ENCODE measurements around the gene CLGN.
"Not testable (repeated sequence)": the region's sequence is repeated elsewhere in the genome, so short reads cannot be mapped to it uniquely, and the experiment has no call there.

The CLGN gene

GRCh38 chr4:140427106-140427918, at the start of gene CLGN:
CLGN (minus strand) TSS chr4:140427648; CDS start chr4:140413078, 14,570 bp downstream.
- peak; percentile 53 for DNase-seq (ENCODE audit: low spot score)

- DNase-seq (ENCODE audit: low spot score): no peak
Observed at GRCh38 chr4:140472156-140472555, 44.7 kb upstream of the CLGN start.

- DNase-seq (ENCODE audit: low spot score): no peak
Observed at GRCh38 chr4:140469791-140470733, 42.6 kb upstream of the CLGN start.

DNA sequence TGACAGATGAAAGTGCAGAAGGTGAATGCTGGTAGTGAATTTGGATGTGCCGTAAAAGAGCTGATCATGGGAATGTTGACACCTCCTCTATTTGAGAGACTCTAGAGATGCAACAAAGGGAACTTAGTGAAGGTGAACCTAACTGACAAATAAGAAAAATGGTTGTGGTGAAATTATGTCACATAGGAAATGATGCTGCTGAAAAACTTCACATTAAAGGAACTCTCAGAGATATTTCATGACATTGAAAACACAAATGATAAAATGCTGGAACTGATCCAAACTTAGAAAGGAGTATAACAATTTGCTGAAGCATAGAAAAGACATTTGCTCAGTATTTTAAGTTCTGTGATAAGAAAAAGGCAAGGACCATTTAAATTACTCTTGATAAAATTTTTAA, 38.7 kb upstream of the CLGN start:
- DNase-seq (ENCODE audit: low spot score): no peak

DNA sequence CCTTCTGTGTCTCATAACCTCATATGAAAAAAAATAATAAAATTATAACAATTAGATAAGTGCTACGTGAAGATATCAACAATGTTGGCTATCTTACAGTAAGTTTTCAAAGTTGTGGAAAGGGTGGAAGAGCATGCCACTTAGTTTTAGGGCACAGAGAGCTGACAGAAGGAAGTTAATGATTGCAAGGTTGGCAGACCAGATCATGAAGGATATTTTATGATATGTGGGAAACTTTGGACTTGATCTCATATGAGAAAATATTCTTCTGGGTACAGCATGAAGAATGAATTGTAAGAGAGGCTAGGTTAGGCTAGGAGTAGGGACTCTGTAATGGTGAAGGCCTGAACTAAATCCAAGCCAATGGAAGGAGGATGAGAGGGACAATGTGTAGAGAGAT, 36.2 kb upstream of the CLGN start:
- DNase-seq (ENCODE audit: low spot score): no peak

DNA sequence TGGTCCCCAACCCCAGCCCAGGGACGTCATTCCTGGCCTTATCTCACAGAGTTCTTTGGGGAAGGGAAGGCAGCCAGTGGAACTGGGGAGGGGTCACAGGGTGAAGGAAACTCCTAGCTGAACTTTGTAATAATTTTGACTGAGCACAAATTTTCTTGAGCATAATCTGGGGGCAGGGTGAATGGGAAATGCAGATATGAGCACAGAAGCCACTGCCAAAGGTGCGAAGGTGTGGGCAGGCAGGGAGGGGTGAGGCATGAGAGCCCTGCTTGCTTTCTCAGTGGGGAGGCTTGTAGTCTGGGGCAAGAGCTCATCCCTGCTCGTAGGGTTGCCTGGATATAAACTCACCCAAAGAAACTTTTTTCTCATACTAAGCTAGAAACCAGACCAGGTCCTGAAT, 35.7 kb upstream of the CLGN start:
- DNase-seq (ENCODE audit: low spot score): no peak

- no peak for DNase-seq (ENCODE audit: low spot score)
Observed at GRCh38 chr4:140450352-140450751, 22.9 kb upstream of the CLGN start.

- DNase-seq (ENCODE audit: low spot score): no peak
Observed at GRCh38 chr4:140448830-140449229, 21.4 kb upstream of the CLGN start.

GRCh38 chr4:140448162-140448561, 20.7 kb upstream of the CLGN start:
- no peak for DNase-seq (ENCODE audit: low spot score)

DNA sequence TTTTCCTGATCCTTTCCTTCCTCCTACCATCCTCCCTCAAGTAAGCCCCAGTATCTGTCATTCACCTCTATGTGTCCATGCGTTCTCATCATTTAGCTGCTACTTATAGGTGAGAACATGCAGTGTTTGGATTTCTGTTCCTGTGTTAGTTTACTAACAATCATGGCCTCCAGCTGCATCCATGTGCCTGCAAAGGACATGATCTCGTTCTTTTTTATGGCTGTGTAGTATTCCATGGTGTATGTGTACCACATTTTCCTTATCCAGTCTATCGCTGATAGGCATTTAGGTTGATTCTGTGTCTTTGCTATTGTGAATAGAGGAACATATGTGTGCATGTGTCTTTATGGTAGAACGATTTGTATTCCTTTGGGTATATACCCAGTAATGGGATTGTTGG, 16.9 kb upstream of the CLGN start:
- not testable (repeated sequence) for DNase-seq (ENCODE audit: low spot score)

- DNase-seq (ENCODE audit: low spot score): no peak
Observed at GRCh38 chr4:140439644-140440142, 12.2 kb upstream of the CLGN start.

GRCh38 chr4:140427919-140428471, 547 bp upstream of the CLGN start:
- no peak for DNase-seq (ENCODE audit: low spot score)

- DNase-seq (ENCODE audit: low spot score): no peak
Observed at GRCh38 chr4:140426610-140427105, 790 bp downstream of the CLGN start.

- no peak for DNase-seq (ENCODE audit: low spot score)
Observed at GRCh38 chr4:140423106-140423505, 4.3 kb downstream of the CLGN start.

DNA sequence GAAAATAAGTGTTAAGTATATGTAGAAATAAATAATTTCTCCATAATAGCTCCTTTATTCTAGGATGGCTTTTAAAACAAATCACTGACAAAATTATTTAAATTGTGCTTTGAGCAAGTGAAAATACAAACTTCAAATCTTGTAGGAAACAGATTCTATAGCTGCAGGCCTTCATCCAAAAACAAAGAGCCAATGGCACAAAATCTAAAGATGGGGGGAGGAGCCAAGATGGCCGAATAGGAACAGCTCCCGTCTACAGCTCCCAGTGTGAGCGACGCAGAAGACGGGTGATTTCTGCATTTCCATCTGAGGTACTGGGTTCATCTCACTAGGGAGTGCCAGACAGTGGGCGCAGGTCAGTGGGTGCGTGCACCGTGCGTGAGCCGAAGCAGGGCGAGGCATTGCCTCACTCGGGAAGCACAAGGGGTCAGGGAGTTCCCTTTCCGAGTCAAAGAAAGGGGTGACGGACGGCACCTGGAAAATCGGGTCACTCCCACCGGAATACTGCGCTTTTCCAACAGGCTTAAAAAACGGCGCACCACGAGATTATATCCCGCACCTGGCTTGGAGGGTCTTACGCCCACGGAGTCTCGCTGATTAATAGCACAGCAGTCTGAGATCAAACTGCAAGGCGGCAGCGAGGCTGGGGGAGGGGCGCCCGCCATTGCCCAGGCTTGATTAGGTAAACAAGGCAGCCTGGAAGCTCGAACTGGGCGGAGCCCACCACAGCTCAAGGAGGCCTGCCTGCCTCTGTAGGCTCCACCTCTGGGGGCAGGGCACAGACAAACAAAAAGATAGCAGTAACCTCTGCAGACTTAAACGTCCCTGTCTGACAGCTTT, 14.1 kb downstream of the CLGN start:
- not testable (repeated sequence) for DNase-seq (ENCODE audit: low spot score)

GRCh38 chr4:140408974-140409373, 18.5 kb downstream of the CLGN start:
- DNase-seq (ENCODE audit: low spot score): no peak

GRCh38 chr4:140406292-140406691, 21.2 kb downstream of the CLGN start:
- DNase-seq (ENCODE audit: low spot score): no peak

- DNase-seq (ENCODE audit: low spot score): no peak
Observed at GRCh38 chr4:140400111-140400510, 27.3 kb downstream of the CLGN start.

DNA sequence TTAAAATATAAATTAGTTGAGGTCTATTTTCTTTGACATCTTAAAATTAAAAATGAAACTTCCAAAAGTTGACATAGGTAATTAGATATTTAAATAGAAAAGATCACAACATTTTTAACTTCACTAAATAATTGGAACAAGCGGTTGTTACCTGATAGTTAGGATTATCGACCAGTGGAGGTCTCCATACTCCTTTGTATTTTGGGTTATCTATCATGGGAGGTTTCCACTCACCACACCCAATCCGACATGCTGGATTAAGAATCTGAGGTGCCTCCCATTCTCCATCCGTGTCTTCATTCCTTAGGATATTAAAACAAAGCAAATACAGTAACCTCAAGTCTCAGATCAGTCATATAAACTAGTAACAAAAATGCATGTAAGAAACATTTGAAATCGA, 31.8 kb downstream of the CLGN start:
- no peak for DNase-seq (ENCODE audit: low spot score)

DNA sequence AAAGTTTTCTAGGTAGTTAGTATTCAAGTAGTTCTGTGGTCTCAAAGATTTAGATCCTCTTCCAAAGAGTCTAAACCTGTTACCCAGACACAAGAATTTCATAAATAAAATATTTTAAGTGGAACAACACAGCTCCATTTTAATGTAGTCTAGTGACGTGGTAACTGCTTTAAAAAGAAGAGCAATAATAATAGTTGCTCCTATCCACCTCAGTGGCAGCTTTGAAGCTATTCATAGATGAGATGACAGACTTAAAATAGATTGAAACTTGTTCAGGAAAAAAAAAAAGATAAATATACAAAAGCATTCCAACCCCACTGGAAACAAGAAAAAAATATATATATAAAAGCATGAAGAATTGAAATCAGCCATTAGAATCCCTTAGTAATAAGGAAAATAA, 39.4 kb downstream of the CLGN start:
- no peak for DNase-seq (ENCODE audit: low spot score)

- no peak for DNase-seq (ENCODE audit: low spot score)
Observed at GRCh38 chr4:140382732-140383131, 44.7 kb downstream of the CLGN start.
